Activated CD4-positive, alpha-beta T cell treated with anti-CD3 and anti-CD28 coated beads for 24 hours (primary cell): Measurements from ENCODE around the gene GRIN1.

Source experiments
- DNase-seq, 2 donors: peaks; one replicate each; pipeline ENCODE4 v3.0.0-alpha.2; 2020; ENCODE audit warnings: low read depth in 2 of 2

The GRIN1 gene

GRCh38 chr9:137148242-137148641, 9.3 kb downstream of the GRIN1 start:
- DNase-seq, result no peak

GRCh38 chr9:137148661-137149060, 9.7 kb downstream of the GRIN1 start:
- DNase-seq, result no peak

- no peak for DNase-seq
Observed at GRCh38 chr9:137149363-137149762, 10.4 kb downstream of the GRIN1 start.

GRCh38 chr9:137149942-137150616, 11.1 kb downstream of the GRIN1 start:
- no peak for DNase-seq

GRCh38 chr9:137150617-137151457, 11.9 kb downstream of the GRIN1 start:
- DNase-seq, result peak; percentile 25 to 48

GRCh38 chr9:137152844-137153405, 14.0 kb downstream of the GRIN1 start:
- DNase-seq, result no peak

- peak; percentile 42 to 44 for DNase-seq
Observed at GRCh38 chr9:137156567-137157375, 17.8 kb downstream of the GRIN1 start.

- DNase-seq, result no peak
Observed at GRCh38 chr9:137157618-137158415, 18.9 kb downstream of the GRIN1 start.

- no peak for DNase-seq
Observed at GRCh38 chr9:137158625-137159024, 19.7 kb downstream of the GRIN1 start.

- no peak for DNase-seq
Observed at GRCh38 chr9:137159105-137160053, 20.4 kb downstream of the GRIN1 start.

GRCh38 chr9:137160054-137160425, 21.1 kb downstream of the GRIN1 start:
- no peak for DNase-seq

- no peak for DNase-seq
Observed at GRCh38 chr9:137160716-137161557, 22.0 kb downstream of the GRIN1 start.

GRCh38 chr9:137161558-137162486, 22.9 kb downstream of the GRIN1 start:
- no peak for DNase-seq

- no peak for DNase-seq
Observed at GRCh38 chr9:137162505-137163364, 23.8 kb downstream of the GRIN1 start.

GRCh38 chr9:137163365-137163715, 24.4 kb downstream of the GRIN1 start:
- DNase-seq, result no peak

- no peak for DNase-seq
Observed at GRCh38 chr9:137163805-137164204, 24.9 kb downstream of the GRIN1 start.
